ENCODE data around the gene PTPN6.
A peak's percentile ranks its signal among the peaks of the same experiment; 100 is the strongest.

The PTPN6 gene

GRCh38 chr12:6909421-6910145 is 41.6 kb upstream of the PTPN6 start:
- TF ChIP-seq SPI1 (IDR thresholded peaks at IDR 0.05; ENCODE audit: borderline replicate concordance, low read depth) (no peak), REST (IDR thresholded peaks at IDR 0.05; ENCODE audit: insufficient replicate concordance, low read depth) (no peak), POLR2AphosphoS5 (IDR thresholded peaks at IDR 0.05; ENCODE audit: low read depth) (no peak), CTCF (IDR thresholded peaks at IDR 0.05; ENCODE audit: insufficient read depth, low read length) (no peak), GABPA (IDR thresholded peaks at IDR 0.05; ENCODE audit: low read depth) (no peak)
- Histone ChIP-seq H3K27me3 (ENCODE audit: insufficient read depth, poor library complexity, severe bottlenecking) (peaks cover 9% of the 10 kb centered on the region), H3K4me3 (replicated peaks; ENCODE audit: insufficient read depth, low read length) (no peak overlapping the region), H3K27ac (replicated peaks) (no peak overlapping the region)
- no peak for DNase-seq (ENCODE audit: low read depth in 1 of 2, low spot score in 1 of 2)

- Histone ChIP-seq H3K27ac (replicated peaks) (no peak overlapping the region), H3K4me3 (replicated peaks; ENCODE audit: insufficient read depth, low read length) (no peak overlapping the region), H3K27me3 (ENCODE audit: insufficient read depth, poor library complexity, severe bottlenecking) (peaks cover 20% of the 10 kb centered on the region)
- DNase-seq (ENCODE audit: low read depth in 1 of 2, low spot score in 1 of 2), result no peak
- no peak for TF ChIP-seq SPI1 (IDR thresholded peaks at IDR 0.05; ENCODE audit: borderline replicate concordance, low read depth)
These were observed 38.8 kb upstream of the PTPN6 start for GRCh38 chr12:6912164-6912935.

- Histone ChIP-seq H3K27me3 (ENCODE audit: insufficient read depth, poor library complexity, severe bottlenecking) (peaks cover 20% of the 10 kb centered on the region), H3K4me3 (replicated peaks; ENCODE audit: insufficient read depth, low read length) (peak within 1 kb of the TSS; percentile 50), H3K27ac (replicated peaks) (no peak within 1 kb of the TSS)
- TF ChIP-seq REST (IDR thresholded peaks at IDR 0.05; ENCODE audit: insufficient replicate concordance, low read depth), result no peak
- TF ChIP-seq SPI1 (IDR thresholded peaks at IDR 0.05; ENCODE audit: borderline replicate concordance, low read depth), result no peak
- TF ChIP-seq CTCF (IDR thresholded peaks at IDR 0.05; ENCODE audit: insufficient read depth, low read length), result no peak
- TF ChIP-seq GABPA (IDR thresholded peaks at IDR 0.05; ENCODE audit: low read depth), result no peak
- TF ChIP-seq POLR2AphosphoS5 (IDR thresholded peaks at IDR 0.05; ENCODE audit: low read depth), result no peak
- DNase-seq (ENCODE audit: low read depth in 1 of 2, low spot score in 1 of 2), result peak in 1 of 2 experiments; percentile 36
These were observed 36.8 kb upstream of the PTPN6 start, which contains the start of gene ENO2 for GRCh38 chr12:6914246-6914946. TSS of gene ENO2 (plus strand) at chr12:6914580. CDS start at chr12:6915833, 1,253 bp downstream.
